Measurements from ENCODE around the gene SFTA2.

The SFTA2 gene

GRCh38 chr6:30954631-30955366 is 22.8 kb upstream of the SFTA2 start:
- Mint-ChIP-seq H3K4me1 (peaks cover 20% of the 10 kb centered on the region), H3K9me3 (no peaks in the 10 kb centered on the region), H3K4me3 (peak overlapping the region; percentile 84), H3K36me3 (no peaks in the 10 kb centered on the region), H3K27ac (peak overlapping the region; percentile 69), H3K27me3 (peaks cover 6% of the 10 kb centered on the region)

- Mint-ChIP-seq H3K36me3 (peaks cover 1% of the 10 kb centered on the region), H3K9me3 (no peaks in the 10 kb centered on the region), H3K27me3 (peaks cover 7% of the 10 kb centered on the region), H3K27ac (no peak overlapping the region), H3K4me1 (peaks cover 10% of the 10 kb centered on the region), H3K4me3 (no peak overlapping the region)
Observed at GRCh38 chr6:30951907-30952469, 20.0 kb upstream of the SFTA2 start.

- peaks cover 14% of the 10 kb centered on the region for H3K27me3 Mint-ChIP-seq
Observed at GRCh38 chr6:30948811-30949210, 16.8 kb upstream of the SFTA2 start.

GRCh38 chr6:30947231-30947630 is 15.3 kb upstream of the SFTA2 start:
- H3K27me3 Mint-ChIP-seq, result peaks cover 22% of the 10 kb centered on the region
- H3K27ac Mint-ChIP-seq, result no peak overlapping the region
- H3K36me3 Mint-ChIP-seq, result peaks cover 1% of the 10 kb centered on the region
- no peaks in the 10 kb centered on the region for H3K9me3 Mint-ChIP-seq
- H3K4me1 Mint-ChIP-seq, result no peaks in the 10 kb centered on the region
- no peak overlapping the region for H3K4me3 Mint-ChIP-seq

More at GRCh38 chr6:30948811-30949210, 16.8 kb upstream of the SFTA2 start:
- Mint-ChIP-seq H3K9me3 (no peaks in the 10 kb centered on the region), H3K36me3 (peaks cover 1% of the 10 kb centered on the region), H3K4me3 (no peak overlapping the region), H3K4me1 (no peaks in the 10 kb centered on the region), H3K27ac (no peak overlapping the region)

GRCh38 chr6:30945281-30945680 is 13.3 kb upstream of the SFTA2 start:
- Mint-ChIP-seq H3K4me1 (no peaks in the 10 kb centered on the region), H3K27ac (no peak overlapping the region), H3K27me3 (peaks cover 28% of the 10 kb centered on the region), H3K36me3 (peaks cover 1% of the 10 kb centered on the region), H3K9me3 (no peaks in the 10 kb centered on the region), H3K4me3 (no peak overlapping the region)

GRCh38 chr6:30944051-30944450 is 12.1 kb upstream of the SFTA2 start:
- H3K4me3 Mint-ChIP-seq, result no peak overlapping the region
- H3K27ac Mint-ChIP-seq, result no peak overlapping the region
- peaks cover 32% of the 10 kb centered on the region for H3K27me3 Mint-ChIP-seq
- no peaks in the 10 kb centered on the region for H3K4me1 Mint-ChIP-seq
- H3K36me3 Mint-ChIP-seq, result peaks cover 1% of the 10 kb centered on the region
- H3K9me3 Mint-ChIP-seq, result no peaks in the 10 kb centered on the region

GRCh38 chr6:30942338-30943060 is 10.5 kb upstream of the SFTA2 start:
- Mint-ChIP-seq H3K36me3 (no peaks in the 10 kb centered on the region), H3K4me1 (no peaks in the 10 kb centered on the region), H3K4me3 (no peak overlapping the region), H3K9me3 (no peaks in the 10 kb centered on the region), H3K27me3 (peaks cover 32% of the 10 kb centered on the region), H3K27ac (peak overlapping the region; percentile 35)

- H3K27ac Mint-ChIP-seq, result no peak within 1 kb of the TSS
- no peaks in the 10 kb centered on the region for H3K4me1 Mint-ChIP-seq
- no peaks in the 10 kb centered on the region for H3K9me3 Mint-ChIP-seq
- no peaks in the 10 kb centered on the region for H3K36me3 Mint-ChIP-seq
- H3K27me3 Mint-ChIP-seq, result peaks cover 32% of the 10 kb centered on the region
- H3K4me3 Mint-ChIP-seq, result no peak within 1 kb of the TSS
Observed at GRCh38 chr6:30940361-30940986, 8.5 kb upstream of the SFTA2 start, which contains the start of gene MUCL3. TSS of gene MUCL3 (plus strand) at chr6:30940973. CDS start at chr6:30941000, 27 bp downstream.

- H3K9me3 Mint-ChIP-seq, result no peaks in the 10 kb centered on the region
- peaks cover 7% of the 10 kb centered on the region for H3K4me1 Mint-ChIP-seq
- H3K27me3 Mint-ChIP-seq, result peaks cover 27% of the 10 kb centered on the region
- H3K36me3 Mint-ChIP-seq, result no peaks in the 10 kb centered on the region
- H3K4me3 Mint-ChIP-seq, result no peak overlapping the region
- H3K27ac Mint-ChIP-seq, result no peak overlapping the region
Observed at GRCh38 chr6:30939473-30939872, 7.5 kb upstream of the SFTA2 start.

GRCh38 chr6:30938730-30939129 is 6.8 kb upstream of the SFTA2 start:
- Mint-ChIP-seq H3K36me3 (no peaks in the 10 kb centered on the region), H3K4me3 (no peak overlapping the region), H3K4me1 (peaks cover 7% of the 10 kb centered on the region), H3K27me3 (peaks cover 25% of the 10 kb centered on the region), H3K27ac (no peak overlapping the region), H3K9me3 (no peaks in the 10 kb centered on the region)

- no peaks in the 10 kb centered on the region for H3K9me3 Mint-ChIP-seq
- H3K36me3 Mint-ChIP-seq, result no peaks in the 10 kb centered on the region
- H3K4me3 Mint-ChIP-seq, result no peak overlapping the region
- H3K27me3 Mint-ChIP-seq, result peaks cover 15% of the 10 kb centered on the region
- no peak overlapping the region for H3K27ac Mint-ChIP-seq
- peaks cover 7% of the 10 kb centered on the region for H3K4me1 Mint-ChIP-seq
Observed at GRCh38 chr6:30937265-30937664, 5.3 kb upstream of the SFTA2 start.

GRCh38 chr6:30935018-30935417 is 3.0 kb upstream of the SFTA2 start:
- Mint-ChIP-seq H3K27me3 (peaks cover 9% of the 10 kb centered on the region), H3K36me3 (no peaks in the 10 kb centered on the region), H3K4me1 (peaks cover 7% of the 10 kb centered on the region)

GRCh38 chr6:30932665-30933365 is 845 bp upstream of the SFTA2 start:
- Mint-ChIP-seq H3K36me3 (peaks cover 8% of the 10 kb centered on the region), H3K4me1 (peaks cover 7% of the 10 kb centered on the region), H3K9me3 (no peaks in the 10 kb centered on the region)

More at GRCh38 chr6:30935018-30935417, 3.0 kb upstream of the SFTA2 start:
- Mint-ChIP-seq H3K4me3 (no peak overlapping the region), H3K9me3 (no peaks in the 10 kb centered on the region), H3K27ac (peak overlapping the region; percentile 18)

GRCh38 chr6:30931272-30931671 is 698 bp downstream of the SFTA2 start:
- Mint-ChIP-seq H3K27ac (no peak overlapping the region), H3K4me3 (no peak overlapping the region), H3K4me1 (peaks cover 7% of the 10 kb centered on the region), H3K9me3 (no peaks in the 10 kb centered on the region), H3K36me3 (peaks cover 13% of the 10 kb centered on the region), H3K27me3 (no peaks in the 10 kb centered on the region)

More at GRCh38 chr6:30932665-30933365, 845 bp upstream of the SFTA2 start:
- Mint-ChIP-seq H3K4me3 (no peak overlapping the region), H3K27ac (no peak overlapping the region), H3K27me3 (no peaks in the 10 kb centered on the region)

GRCh38 chr6:30930506-30930905 is 1.5 kb downstream of the SFTA2 start:
- Mint-ChIP-seq H3K4me3 (no peak overlapping the region), H3K27ac (peak overlapping the region; percentile 59), H3K36me3 (peaks cover 13% of the 10 kb centered on the region), H3K4me1 (peaks cover 7% of the 10 kb centered on the region), H3K27me3 (no peaks in the 10 kb centered on the region), H3K9me3 (no peaks in the 10 kb centered on the region)

Measured in activated naive CD4-positive, alpha-beta T cell treated with anti-CD3 and anti-CD28 coated beads, Interleukin-2, amount 50 U/mL, for 24 hours (primary cell).